Activated CD8-positive, alpha-beta memory T cell treated with anti-CD3 and anti-CD28 coated beads, Interleukin-2, amount 50 U/mL, for 4 hours (primary cell): ENCODE results near the gene SNRNP70.
A peak's percentile ranks its signal among the peaks of the same experiment; 100 is the strongest.
"Not testable (repeated sequence)": the region's sequence is repeated elsewhere in the genome, so short reads cannot be mapped to it uniquely, and the experiment has no call there.

Source experiments
- DNase-seq: peaks from one replicate; pipeline ENCODE4 v3.0.0-alpha.2; 2020

The SNRNP70 gene, protein sequence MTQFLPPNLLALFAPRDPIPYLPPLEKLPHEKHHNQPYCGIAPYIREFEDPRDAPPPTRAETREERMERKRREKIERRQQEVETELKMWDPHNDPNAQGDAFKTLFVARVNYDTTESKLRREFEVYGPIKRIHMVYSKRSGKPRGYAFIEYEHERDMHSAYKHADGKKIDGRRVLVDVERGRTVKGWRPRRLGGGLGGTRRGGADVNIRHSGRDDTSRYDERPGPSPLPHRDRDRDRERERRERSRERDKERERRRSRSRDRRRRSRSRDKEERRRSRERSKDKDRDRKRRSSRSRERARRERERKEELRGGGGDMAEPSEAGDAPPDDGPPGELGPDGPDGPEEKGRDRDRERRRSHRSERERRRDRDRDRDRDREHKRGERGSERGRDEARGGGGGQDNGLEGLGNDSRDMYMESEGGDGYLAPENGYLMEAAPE

DNA sequence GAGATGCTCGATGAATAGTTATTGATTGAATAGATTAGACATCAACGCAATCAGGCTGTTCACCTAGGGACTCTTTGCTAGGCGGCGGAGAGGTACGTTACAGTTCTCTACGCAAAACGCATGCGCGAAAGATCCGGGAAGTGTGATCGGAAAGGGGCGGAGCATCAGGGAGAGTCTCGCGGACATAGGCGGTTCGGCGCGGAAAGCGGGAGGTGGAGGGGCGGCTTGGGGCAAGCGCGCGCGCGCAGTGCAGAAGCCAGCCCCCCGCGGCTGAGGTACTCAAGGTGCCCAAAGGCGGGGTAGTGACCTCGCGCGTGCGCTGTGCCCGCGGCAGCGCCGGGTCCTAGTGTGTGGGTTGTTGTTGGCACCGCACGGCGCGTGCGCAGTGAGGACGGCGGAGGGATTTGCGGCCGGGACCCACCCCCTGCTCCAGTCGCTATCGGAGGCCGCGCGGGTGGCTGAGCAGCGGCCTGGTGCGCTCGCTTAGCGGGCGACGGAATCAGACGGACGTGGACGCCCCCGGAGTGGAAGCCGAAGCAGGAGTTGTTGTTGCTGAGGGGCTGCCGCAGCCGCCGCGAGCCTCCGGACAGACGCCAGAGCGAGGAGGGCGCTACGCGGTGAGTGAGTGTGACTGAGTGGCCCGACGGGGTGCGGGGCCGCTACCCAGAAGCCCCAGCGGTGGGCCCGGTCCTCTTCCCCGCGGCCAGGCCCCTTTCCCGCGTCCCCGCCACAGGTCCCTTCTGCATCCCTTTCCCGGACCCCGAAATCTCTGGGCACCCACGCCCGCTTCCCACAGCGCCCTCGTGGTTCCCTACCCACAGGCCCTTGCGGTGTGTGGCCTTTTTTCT is at the start of gene SNRNP70:
Gene SNRNP70 (plus strand): TSS at position 432 of the 848 bp plus-strand sequence. CDS start 964 bp downstream, outside the sequence.
- DNase-seq: peak; percentile 99

DNA sequence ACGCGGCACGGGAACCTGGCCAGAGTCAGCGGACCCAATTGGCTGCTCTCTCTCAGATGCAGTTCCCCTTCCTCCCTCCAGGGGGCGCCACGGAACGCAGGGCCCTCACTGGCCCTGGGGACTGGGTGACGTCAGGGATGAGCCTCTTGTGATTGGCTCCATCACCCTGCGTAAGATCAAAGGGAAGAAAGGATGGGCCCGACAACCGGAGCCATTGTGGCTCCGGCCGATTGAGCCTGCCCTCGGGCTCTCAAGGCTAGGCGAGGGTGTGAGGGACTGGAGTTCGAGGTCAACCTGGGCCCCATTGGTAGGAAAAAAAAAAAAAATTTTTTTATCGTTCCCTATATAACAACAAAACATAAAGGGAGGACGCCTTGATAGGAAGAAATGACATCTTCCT is 48.4 kb upstream of the SNRNP70 start, which contains the start of gene CGB1:
Gene CGB1 (minus strand): TSS at position 81 of the 400 bp plus-strand sequence. CDS start 184 bp downstream, outside the sequence.
- peak; percentile 48 for DNase-seq

DNA sequence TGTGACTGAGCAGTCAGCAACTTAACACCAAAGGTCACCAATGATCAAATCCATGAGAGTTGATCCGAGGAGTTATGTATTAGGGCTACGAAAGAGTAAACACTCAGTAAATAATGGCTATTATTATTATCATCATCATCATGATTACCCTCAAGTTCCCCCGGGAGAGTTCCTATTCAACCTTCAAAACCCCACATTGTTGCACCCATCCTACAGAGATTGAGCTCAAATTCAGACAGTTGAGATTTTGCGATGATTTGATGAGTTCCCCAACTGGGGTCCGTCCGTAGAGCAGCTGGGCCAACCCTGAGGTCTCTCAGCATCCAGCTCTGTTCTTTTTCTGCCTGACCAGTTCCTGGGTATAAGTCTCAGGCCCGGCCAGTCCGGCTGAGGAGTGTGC is 47.1 kb upstream of the SNRNP70 start:
- DNase-seq: not testable (repeated sequence)

DNA sequence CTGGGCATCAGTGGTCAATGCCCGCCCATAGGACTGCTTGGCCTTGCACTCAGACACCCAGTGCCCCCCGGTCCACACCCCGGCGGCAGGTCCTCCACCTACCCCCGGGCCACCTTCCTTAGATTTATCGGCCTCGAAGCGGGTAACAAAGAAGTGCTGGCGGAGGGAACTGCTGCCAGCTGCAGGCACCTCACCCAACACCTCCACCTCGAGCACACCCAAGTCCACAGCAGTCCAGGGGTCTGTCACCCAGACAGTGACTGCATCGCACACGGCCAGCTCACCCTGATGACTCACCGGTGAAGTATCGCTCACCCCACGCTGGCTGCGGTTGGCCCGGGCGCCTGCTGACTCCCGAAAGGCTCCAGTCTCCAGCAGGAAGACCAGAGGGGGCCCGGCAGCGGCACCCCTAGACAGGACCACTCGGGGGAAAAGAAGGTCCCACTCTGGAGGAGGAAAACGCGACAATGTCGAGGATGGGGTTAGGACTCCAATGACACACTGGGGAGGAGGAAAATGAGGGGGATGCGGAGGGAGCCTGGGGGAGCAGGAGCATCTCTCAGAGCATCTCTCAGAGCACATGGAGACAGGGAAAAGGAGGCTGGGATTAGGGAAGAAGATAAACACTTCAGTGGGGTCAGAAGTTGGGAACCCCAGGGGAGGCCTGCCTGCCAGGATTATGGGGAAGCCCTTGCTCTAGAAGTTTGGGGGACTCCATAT is 46.5 kb upstream of the SNRNP70 start:
- DNase-seq: not testable (repeated sequence)

DNA sequence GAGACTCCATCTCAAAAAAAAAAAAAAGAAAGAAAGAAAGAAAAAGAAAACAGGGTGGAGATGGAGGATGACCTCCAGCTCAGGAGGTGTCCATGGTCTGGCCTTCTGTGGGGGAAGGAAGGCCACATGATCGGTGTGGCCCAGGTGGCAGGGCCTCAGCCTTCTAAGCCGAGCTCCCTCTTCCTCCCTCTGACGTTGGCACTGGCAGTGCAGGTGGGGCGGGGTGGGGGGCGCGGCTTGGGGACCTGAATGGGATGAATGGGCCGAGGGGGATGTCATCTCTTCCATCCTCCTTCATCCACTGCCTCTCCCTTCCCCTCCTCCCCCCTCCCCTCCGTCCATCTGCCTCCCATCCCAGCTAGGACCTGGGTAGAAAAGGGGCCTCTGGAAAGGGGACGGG is 45.5 kb upstream of the SNRNP70 start:
- DNase-seq: not testable (repeated sequence)

DNA sequence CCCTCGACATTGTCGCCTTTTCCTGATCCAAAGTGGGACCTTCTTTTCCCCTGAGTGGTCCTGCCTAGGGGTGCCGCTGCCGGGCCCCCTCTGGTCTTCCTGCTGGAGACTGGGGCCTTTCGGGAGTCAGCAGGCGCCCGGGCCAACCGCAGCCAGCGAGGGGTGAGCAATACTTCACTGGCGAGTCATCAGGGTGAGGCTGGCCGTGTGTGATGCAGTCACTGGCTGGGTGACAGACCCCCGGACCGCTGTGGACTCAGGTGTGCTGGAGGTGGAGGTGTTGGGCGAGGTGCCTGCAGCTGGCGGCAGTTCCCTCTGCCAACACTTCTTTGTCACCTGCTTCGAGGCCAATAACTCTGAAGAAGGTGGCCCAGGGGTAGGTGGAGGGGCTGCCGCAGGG is 43.1 kb upstream of the SNRNP70 start:
- DNase-seq: no peak

DNA sequence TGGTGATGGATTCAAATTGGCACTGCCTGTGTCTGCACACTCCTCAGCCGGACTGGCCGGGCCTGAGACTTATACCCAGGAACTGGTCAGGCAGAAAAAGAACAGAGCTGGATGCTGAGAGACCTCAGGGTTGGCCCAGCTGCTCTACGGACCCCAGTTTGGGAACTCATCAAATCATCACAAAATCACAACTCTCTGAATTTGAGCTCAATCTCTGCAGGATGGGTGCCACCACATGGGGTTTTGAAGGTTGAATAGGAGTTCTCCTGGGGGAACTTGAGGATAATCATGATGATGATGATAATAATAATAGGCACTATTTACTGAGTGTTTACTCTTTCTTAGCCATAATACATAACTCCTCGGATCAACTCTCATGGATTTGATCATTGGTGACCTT is 42.6 kb upstream of the SNRNP70 start:
- DNase-seq: not testable (repeated sequence)

DNA sequence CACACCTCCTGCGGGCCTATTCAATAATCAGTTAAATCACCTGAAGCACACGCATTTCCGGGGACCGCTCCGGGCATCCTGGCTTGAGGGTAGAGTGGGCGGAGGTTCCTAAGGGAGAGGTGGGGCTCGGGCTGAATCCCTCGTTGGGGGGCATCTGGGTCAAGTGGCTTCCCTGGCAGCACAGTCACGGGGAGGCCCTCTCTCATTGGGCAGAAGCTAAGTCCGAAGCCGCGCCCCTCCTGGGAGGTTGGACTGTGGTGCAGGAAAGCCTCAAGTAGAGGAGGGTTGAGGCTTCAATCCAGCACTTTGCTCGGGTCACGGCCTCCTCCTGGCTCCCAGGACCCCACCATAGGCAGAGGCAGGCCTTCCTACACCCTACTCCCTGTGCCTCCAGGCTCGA is 41.7 kb upstream of the SNRNP70 start, which contains the start of gene CGB5:
Gene CGB5 (plus strand): TSS at position 301 of the 400 bp plus-strand sequence. CDS start 362 bp downstream, outside the sequence.
- not testable (repeated sequence) for DNase-seq

DNA sequence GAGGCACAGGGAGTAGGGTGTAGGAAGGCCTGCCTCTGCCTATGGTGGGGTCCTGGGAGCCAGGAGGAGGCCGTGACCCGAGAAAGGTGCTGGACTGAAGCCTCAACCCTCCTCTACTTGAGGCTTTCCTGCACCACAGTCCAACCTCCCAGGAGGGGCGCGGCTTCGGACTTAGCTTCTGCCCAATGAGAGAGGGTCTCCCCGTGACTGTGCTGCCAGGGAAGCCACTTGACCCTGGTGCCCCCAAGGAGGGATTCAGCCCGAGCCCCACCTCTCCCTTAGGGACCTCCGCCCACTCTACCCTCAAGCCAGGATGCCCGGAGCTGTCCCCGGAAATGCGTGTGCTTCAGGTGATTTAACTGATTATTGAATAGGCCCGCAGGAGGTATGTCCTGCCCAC is 36.2 kb upstream of the SNRNP70 start, which contains the start of gene CGB8:
Gene CGB8 (minus strand): TSS at position 101 of the 400 bp plus-strand sequence. CDS start 372 bp downstream, outside the sequence.
- DNase-seq: not testable (repeated sequence)

DNA sequence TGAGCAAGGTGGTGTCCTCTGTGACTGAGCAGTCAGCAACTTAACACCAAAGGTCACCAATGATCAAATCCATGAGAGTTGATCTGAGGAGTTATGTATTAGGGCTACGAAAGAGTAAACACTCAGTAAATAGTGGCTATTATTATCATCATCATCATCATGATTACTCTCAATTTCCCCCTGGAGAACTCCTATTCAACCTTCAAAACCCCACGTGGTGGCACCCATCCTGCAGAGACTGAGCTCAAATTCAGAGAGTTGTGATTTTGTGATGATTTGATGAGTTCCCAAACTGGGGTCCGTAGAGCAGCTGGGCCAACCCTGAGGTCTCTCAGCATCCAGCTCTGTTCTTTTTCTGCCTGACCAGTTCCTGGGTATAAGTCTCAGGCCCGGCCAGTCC is 35.4 kb upstream of the SNRNP70 start:
- not testable (repeated sequence) for DNase-seq

DNA sequence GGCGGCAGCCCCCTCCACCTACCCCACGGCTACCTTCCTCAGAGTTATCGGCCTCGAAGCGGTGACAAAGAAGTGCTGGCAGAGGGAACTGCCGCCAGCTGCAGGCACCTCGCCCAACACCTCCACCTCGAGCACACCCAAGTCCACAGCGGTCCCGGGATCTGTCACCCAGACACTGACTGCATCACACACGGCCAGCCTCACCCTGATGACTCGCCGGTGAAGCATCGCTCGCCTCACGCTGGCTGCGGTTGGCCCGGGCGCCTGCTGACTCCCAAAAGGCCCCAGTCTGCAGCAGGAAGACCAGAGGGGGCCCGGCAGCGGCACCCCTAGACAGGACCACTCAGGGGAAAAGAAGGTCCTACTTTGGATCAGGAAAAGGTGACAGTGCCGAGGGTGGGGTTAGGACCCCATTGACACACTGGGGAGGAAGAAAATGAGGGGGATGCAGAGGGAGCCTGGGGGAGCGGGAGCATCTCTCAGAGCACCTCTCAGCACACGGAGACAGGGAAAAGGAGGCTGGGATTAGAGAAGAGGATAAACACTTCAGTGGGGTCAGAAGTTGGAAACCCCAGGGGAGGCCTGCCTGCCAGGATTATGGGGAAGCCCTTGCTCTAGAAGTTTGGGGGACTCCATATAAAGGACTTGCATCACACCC is 34.7 kb upstream of the SNRNP70 start:
- DNase-seq: not testable (repeated sequence)

DNA sequence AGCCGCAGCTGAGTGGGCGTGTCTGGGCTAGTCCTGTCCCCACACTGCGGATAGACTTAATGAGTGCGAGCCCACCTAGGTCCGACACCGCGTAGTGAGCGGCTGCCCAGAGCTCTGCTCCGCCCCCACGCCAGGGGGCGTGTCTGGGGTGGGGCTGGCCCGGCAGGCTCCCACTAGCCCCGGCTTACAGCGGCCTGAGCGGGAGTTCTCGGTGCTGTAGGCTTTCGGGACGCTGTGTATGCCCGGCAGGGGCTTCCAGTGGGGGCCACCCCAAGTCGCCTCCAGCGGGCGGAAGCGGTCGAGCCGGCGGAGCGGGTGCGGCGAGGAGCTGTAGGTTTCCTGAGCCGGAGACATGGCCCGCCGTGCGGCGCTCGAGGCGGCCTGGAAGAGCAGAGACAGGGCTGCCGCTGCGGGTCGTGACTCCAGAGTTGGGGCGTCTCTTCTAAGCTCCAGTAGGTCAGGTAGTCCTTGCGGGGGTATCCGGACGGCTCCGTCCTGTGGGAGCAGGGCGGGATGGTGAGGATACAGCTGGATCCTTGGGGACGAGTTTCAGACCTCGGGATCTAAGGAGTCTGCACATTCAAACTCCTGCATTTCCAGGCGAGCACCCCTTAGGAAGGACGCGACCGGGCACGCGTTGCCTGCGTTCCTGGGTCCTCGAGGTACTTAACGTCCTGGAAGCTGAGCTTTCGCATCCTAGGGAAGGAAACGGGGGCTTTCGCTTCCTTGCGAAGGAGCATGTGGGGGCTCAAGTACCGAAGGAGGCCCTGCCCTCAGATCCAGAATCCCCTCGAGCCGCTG is 28.9 kb upstream of the SNRNP70 start:
- peak; percentile 56 for DNase-seq

DNA sequence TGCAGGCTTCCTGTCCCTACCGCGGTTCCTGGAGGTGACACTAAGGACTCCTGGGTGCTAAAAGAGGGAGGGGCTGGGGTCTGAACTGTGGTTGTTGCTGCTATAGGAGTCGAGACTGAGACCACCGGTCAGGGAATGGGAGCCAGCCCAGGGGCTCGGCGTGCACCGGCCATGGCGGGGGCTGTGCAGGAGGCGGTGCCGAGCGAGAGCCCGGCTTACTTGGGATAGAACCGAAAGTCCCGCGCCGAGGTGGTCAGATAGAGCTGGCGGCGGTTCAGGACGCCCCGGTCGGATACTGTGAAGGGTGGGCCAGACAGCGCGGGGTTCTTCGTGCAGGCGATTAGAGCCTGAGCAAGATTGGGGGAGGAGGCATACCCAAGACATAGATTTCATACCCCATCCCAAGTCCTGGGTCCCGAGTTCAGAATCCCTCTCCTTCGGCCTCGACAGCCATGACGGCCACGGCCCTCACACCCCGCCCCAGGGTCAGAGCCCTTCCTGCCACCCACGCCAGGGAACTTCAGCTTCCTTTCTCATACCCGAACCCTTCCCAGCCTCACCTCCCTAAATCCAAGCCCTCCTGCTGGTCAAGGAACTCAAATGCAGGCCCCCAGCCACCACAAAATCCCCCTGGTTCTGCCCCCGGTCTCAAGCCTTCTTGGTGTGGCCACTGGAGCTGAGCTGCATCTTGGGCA is 28.2 kb upstream of the SNRNP70 start:
- not testable (repeated sequence) for DNase-seq

DNA sequence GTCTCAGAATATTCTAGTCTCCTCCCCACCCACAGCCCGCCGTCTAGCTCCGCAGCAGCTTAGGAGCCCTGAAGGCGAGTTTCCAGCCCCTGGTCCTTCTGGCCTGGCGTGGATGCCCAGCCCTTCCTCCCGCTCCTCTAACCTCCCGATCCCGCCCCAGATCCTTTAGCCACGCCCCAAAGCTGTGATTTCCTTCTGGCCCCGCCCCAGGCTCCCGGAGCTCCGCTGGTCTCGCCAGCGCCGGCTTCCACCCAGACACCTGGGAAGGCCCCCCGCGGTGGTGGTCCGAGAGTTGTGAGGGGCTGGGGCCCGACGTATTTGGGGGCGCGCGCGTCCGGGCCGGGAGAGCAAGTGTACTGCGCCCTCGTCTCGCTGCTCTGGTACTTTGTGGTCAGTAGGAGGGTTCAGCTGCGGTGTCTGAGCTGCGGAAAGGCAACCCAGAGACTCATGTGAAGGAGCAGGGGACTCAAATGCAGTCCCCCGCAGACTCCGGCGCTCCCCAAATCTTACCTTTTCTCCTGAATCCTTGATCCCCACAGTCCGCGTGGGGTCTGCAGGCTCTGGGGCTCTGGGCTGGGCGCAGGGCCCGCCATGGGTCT is 27.5 kb upstream of the SNRNP70 start, which contains the start of gene CGB7:
Gene CGB7 (minus strand): TSS at position 114 of the 599 bp plus-strand sequence. CDS start 2,374 bp downstream, outside the sequence.
- DNase-seq: peak; percentile 38

DNA sequence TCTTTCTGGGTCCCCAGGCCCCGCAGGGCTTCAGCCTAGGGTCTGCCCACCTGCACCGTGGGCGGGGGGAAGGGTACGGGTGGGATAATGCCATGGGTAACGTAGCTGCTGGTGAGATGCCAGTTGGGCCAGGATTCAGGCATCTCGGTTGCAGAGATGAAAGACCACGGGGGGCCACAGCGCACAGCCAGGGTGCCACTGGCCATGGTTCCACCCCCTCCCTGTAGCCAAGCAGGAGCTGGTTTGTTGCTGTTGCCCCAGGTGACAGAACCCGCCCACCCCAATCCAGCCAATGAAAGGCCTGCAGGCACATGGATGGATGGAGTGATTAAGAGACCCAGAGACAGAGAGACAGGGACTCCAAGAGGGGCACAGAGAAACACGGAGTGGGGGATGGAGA is 26.7 kb upstream of the SNRNP70 start:
- no peak for DNase-seq

DNA sequence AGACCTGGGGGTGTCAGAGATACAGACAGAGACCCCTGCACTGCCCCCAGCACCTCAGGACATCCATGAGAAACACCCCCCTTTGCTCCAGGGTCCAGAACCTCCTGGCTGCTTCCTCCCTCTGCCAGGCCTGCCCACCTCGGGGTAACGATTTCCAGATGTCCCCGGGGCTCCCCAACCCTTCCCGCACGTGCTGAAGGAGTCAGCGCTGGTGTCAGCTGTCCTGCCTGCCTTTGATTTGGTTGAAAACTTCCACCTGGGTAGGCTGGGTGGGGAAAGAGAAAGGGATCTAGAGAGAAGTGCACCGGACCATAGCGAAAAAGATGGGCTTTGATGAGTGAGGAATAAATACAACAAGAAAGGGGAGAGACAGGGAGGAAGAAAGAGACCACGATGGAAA is 26.2 kb upstream of the SNRNP70 start:
- DNase-seq: no peak

DNA sequence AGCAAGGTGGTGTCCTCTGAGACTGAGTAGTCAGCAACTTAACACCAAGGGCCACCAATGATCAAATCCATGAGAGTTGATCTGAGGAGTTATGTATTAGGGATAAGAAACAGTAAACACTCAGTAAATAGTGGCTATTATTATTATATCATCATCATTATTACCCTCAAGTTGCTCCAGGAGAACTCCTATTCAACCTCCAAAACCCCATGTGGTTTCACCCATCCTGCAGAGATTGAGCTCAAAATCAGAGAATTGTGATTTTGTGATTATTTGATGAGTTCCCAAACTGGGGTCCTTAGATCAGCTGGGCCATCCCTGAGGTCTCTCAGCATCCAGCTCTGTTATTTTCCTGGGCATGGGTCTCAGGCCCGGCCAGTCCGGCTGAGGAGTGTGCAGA is 24.3 kb upstream of the SNRNP70 start:
- DNase-seq: no peak

DNA sequence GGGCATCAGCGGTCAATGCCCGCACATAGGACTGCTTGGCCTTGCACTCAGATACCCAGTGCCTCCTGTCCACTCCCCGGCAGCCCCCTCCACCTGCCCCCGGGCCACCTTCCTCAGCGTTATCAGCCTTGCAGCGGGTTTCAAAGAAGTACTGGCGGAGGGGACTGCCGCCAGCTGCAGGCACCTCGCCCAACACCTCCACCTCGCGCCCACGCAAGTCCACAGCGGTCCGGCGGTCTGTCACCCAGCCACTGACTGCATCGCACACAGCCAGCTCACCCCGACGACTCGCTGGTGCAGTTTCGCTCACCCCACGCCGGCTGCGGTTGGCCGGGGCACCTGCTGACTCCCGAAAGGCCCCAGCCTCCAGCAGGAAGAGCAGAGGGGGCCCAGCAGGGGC is 23.8 kb upstream of the SNRNP70 start:
- DNase-seq: no peak

DNA sequence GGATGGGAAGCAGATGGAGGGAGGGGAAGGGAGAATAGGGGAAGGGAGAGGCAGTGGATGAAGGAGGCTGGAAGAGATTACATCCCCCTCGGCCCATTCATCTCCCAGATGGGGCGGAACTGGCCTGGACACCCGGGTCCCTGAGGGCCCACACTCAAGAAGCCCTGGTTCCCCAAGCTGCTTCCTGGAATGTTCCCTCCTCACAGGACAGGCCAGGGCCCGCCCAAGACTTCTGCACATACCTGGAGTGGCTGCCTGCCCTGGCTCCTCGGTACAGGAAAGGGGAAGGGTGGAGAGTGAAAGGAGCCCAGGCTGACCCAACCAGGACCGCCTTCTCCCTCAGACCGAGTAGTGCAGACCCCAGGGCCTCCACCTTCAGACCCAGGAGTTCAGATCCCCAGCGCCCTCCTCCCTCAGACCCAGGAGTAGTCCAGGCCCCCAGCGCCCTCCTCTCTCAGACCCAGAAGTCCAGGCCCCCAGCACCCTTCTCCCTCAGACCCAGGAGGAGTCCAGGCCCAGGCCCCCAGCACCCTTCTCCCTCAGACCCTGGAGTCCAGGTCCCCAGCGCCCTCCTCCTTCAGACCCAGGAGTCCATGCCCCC is 21.1 kb upstream of the SNRNP70 start:
- no peak for DNase-seq
